Erythroblast (primary cell): ENCODE results near the gene THBS2.

ENCODE experiments used
- GATA1 ChIP-seq: IDR thresholded peaks from 2 replicates; pipeline ENCODE4 v1.6.1; 2011; ENCODE audit warnings: low read depth, mild to moderate bottlenecking, control low read depth, low read length, moderate library complexity
- POLR2A ChIP-seq: IDR thresholded peaks from 2 replicates; pipeline ENCODE4 v1.6.1; 2011; ENCODE audit warnings: mild to moderate bottlenecking, low read length

DNA sequence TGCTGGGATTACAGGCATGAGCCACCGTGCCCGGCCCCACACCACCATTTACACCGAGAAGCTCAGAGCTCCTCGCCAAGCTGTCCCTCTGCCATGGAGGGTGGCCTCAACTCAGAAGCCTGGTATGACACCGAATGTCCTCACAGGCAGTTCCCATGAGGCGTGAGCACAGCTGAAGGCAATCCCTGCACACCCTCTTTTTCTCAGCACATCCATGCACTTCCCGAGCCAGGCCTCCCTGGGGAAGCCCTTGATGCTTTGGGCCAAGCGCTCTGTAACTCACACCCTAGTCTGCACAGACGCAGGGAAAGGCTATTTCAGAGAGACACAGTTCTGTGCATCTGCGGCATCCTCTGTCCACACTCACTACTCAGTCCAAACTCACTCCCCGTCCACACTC is 18.4 kb downstream of the THBS2 start:
- no peak for TF ChIP-seq POLR2A
- no peak for TF ChIP-seq GATA1
